ENCODE data around the gene UNC5B.

UNC5B gene

DNA sequence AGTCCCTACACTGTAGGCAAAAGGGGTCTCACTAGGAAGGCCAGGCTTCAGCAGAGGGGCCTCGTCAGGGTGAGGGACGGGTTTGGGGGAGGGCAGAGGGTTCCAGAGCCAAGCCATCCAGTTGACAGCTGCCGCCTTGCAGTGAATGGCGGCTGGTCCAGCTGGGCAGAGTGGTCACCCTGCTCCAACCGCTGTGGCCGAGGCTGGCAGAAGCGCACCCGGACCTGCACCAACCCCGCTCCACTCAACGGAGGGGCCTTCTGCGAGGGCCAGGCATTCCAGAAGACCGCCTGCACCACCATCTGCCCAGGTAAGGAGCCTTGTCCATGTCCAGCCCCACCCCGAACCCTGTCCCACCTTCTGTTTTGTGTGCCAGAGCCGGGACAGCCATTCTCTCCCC lies 75.1 kb downstream of the UNC5B start:
- no peak for DNase-seq (ENCODE audit: low read depth)
- no peak overlapping the region for H3K4me3 ChIP-seq (ENCODE audit: low read length)
- TF ChIP-seq, protein P1, sequence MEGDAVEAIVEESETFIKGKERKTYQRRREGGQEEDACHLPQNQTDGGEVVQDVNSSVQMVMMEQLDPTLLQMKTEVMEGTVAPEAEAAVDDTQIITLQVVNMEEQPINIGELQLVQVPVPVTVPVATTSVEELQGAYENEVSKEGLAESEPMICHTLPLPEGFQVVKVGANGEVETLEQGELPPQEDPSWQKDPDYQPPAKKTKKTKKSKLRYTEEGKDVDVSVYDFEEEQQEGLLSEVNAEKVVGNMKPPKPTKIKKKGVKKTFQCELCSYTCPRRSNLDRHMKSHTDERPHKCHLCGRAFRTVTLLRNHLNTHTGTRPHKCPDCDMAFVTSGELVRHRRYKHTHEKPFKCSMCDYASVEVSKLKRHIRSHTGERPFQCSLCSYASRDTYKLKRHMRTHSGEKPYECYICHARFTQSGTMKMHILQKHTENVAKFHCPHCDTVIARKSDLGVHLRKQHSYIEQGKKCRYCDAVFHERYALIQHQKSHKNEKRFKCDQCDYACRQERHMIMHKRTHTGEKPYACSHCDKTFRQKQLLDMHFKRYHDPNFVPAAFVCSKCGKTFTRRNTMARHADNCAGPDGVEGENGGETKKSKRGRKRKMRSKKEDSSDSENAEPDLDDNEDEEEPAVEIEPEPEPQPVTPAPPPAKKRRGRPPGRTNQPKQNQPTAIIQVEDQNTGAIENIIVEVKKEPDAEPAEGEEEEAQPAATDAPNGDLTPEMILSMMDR (IDR thresholded peaks at IDR 0.05; ENCODE audit: insufficient read depth, low read depth, low read length, missing control alignments), result no peak

DNA sequence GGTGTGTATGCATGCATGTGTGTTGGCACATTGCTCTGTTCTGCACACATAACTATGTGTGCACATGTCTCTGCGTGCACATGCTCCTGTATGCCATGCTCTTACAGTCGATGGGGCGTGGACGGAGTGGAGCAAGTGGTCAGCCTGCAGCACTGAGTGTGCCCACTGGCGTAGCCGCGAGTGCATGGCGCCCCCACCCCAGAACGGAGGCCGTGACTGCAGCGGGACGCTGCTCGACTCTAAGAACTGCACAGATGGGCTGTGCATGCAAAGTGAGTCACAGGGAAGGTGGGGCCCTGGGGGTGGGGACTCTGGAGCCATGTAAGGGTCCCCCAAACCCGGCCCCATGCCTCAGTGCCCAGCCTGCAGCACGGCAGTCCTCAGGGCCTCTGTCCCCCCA lies 76.1 kb downstream of the UNC5B start:
- DNase-seq (ENCODE audit: low read depth), result no peak
- TF ChIP-seq, protein P1 (IDR thresholded peaks at IDR 0.05; ENCODE audit: insufficient read depth, low read depth, low read length, missing control alignments), result no peak
- H3K4me3 ChIP-seq (ENCODE audit: low read length), result no peak overlapping the region

GRCh38 chr10:71289421-71290130 lies 77.2 kb downstream of the UNC5B start:
- no peak for DNase-seq (ENCODE audit: low read depth)
- no peak overlapping the region for H3K4me3 ChIP-seq (ENCODE audit: low read length)
- TF ChIP-seq, protein P1 (IDR thresholded peaks at IDR 0.05; ENCODE audit: insufficient read depth, low read depth, low read length, missing control alignments), result no peak

DNA sequence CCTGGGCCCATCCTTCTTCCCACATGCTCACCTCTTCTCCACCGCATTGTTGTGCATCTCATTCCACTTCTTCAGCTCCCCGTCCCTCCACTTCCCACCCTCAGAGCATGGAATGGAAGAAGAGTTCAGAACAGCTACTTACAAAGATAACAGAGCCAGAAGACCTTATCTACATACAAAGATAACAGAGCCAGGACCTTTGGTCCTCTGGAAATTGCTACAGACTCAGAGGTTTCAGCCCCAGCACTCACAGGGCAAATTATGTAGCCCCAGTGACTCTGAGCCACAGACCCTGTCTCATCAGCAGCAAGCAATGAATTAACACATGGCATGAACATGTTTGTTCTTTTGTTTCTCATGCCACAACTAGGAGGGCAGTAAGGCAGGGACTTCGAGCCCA lies 78.0 kb downstream of the UNC5B start:
- H3K4me3 ChIP-seq (ENCODE audit: low read length), result no peak overlapping the region
- TF ChIP-seq, protein P1 (IDR thresholded peaks at IDR 0.05; ENCODE audit: insufficient read depth, low read depth, low read length, missing control alignments), result no peak

DNA sequence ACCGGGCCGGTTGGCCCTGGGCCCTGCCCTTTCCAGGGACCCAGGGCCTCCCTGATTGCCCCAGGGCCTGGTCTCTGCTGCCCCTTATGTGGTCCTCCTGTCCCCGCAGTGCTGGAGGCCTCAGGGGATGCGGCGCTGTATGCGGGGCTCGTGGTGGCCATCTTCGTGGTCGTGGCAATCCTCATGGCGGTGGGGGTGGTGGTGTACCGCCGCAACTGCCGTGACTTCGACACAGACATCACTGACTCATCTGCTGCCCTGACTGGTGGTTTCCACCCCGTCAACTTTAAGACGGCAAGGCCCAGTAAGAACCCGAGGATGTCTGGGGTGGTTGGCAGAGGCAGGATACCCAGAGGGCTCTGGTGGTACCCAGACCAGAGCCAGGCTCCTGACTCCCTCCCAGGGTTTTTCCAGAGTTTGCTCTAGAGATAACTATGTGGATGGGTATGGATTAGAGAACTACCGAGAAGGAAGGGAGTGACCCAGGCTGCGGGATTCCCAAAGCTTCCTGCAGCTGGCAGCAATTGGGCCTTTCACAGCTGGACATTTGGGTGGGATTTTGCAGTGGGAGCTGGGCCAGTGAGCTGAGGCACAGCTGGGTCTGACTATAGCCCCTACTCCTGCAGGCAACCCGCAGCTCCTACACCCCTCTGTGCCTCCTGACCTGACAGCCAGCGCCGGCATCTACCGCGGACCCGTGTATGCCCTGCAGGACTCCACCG lies 78.6 kb downstream of the UNC5B start:
- H3K4me3 ChIP-seq (ENCODE audit: low read length), result no peak overlapping the region
- DNase-seq (ENCODE audit: low read depth), result no peak
- TF ChIP-seq, protein P1 (IDR thresholded peaks at IDR 0.05; ENCODE audit: insufficient read depth, low read depth, low read length, missing control alignments), result no peak

More for the DNA sequence above, 78.0 kb downstream of the UNC5B start:
- no peak for DNase-seq (ENCODE audit: low read depth)

DNA sequence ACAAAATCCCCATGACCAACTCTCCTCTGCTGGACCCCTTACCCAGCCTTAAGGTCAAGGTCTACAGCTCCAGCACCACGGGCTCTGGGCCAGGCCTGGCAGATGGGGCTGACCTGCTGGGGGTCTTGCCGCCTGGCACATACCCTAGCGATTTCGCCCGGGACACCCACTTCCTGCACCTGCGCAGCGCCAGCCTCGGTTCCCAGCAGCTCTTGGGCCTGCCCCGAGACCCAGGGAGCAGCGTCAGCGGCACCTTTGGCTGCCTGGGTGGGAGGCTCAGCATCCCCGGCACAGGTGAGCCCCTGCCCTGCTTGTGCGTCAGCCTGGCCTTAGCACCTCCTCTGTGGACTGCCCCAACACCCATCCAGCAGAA lies 79.1 kb downstream of the UNC5B start:
- DNase-seq (ENCODE audit: low read depth), result no peak
- TF ChIP-seq, protein P1 (IDR thresholded peaks at IDR 0.05; ENCODE audit: insufficient read depth, low read depth, low read length, missing control alignments), result no peak
- H3K4me3 ChIP-seq (ENCODE audit: low read length), result no peak overlapping the region
